ENCODE data around the gene SNUPN. TPM values are rescaled to one million over a fixed set of nuclear protein-coding genes. Genes with fewer than 3 reads are reported as not detected.

SNUPN gene
- polyA plus RNA-seq, 1 of the 3 experiments (the other 2 are of a cell fraction) = 31.7 TPM

DNA sequence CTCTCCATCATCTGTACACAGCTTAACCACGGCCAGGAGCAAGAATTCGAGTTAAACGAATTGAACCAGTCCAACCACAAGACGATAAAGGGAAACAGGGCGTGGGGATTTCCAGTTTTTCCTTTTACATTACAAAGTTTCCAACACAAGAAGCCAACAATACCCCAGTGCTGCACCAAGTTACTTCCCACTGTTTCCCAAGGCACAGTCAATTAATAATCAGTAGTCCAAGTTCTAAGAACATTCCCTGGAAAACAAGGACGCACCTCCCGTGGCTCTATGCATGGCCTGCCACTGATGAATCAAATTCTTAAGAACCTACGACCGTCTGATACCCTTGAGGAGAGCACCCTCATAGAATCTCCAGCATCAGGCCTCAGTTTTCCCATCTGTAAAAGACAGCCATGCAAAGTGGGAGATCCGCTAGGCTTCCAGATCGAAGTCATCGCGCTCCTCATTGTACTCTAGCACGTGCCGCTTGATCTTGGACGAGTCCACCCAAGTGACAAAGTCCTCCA is 13.7 kb upstream of the SNUPN start:
- no peaks in the 10 kb centered on the region for H3K9me2 ChIP-seq
- ChIA-PET POLR2A (interaction anchor here (0.6 to 2.5 kb wide), 11 partner anchors 8 to 271 kb away, joined by 3 to 31 read pairs (median 6); partner anchors contain the start of genes MAN2C1, PTPN9, SIN3A and SNUPN), CTCF (interaction anchor here (0.9 to 4.0 kb wide), 10 partner anchors 8 to 271 kb away, joined by 3 to 27 read pairs (median 4); partner anchors contain the start of genes MAN2C1, PTPN9, SNUPN and SNX33)
- H3K27ac ChIP-seq (ENCODE audit: low read depth in 2 of 2, low read length in 1 of 2) = peak overlapping the region; percentile 85 to 87
- H3K4me3 ChIP-seq (ENCODE audit: low read depth in 2 of 2, low read length in 1 of 2) = peak overlapping the region; percentile 71 to 76
- no peaks in the 10 kb centered on the region for H3K27me3 ChIP-seq (ENCODE audit: insufficient read depth)
- no peak for TF ChIP-seq JUND (IDR thresholded peaks at IDR 0.05)
- TF ChIP-seq, protein P1, sequence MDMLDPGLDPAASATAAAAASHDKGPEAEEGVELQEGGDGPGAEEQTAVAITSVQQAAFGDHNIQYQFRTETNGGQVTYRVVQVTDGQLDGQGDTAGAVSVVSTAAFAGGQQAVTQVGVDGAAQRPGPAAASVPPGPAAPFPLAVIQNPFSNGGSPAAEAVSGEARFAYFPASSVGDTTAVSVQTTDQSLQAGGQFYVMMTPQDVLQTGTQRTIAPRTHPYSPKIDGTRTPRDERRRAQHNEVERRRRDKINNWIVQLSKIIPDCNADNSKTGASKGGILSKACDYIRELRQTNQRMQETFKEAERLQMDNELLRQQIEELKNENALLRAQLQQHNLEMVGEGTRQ (IDR thresholded peaks at IDR 0.05; ENCODE audit: borderline replicate concordance, low read depth, low read length) = no peak
- DNase-seq = no peak
- H3K4me2 ChIP-seq = peak overlapping the region; percentile 91
- peaks cover 20% of the 10 kb centered on the region for H4K20me1 ChIP-seq (ENCODE audit: insufficient read depth)
- no peaks in the 10 kb centered on the region for H3K9me3 ChIP-seq
- no peak overlapping the region for H2AFZ ChIP-seq (ENCODE audit: low read depth)
- peaks cover 49% of the 10 kb centered on the region for H3K79me2 ChIP-seq (ENCODE audit: insufficient read depth)
- H3K4me1 ChIP-seq (ENCODE audit: control insufficient read depth in 1 of 2, insufficient read depth in 2 of 2, low read depth in 1 of 2, low read length in 1 of 2) = peaks cover 11% of the 10 kb centered on the region in 2 experiments; a peak in 2 of 4 replicates
- H3K9ac ChIP-seq = peak overlapping the region; percentile 83
- H3K36me3 ChIP-seq (replicated peaks in 1 of 2; ENCODE audit: control insufficient read depth in 1 of 2, insufficient read depth in 2 of 2, low read length in 1 of 2) = peaks cover 0 to 5% of the 10 kb centered on the region in 2 experiments
- H3F3A ChIP-seq (replicated peaks; ENCODE audit: insufficient read depth) = peaks cover 31% of the 10 kb centered on the region
- WGBS (ENCODE audit: low lambda C conversion rate) = 4% methylated on average over 16 of the region's 16 CpGs

GRCh38 chr15:75637245-75638009 is 11.9 kb upstream of the SNUPN start:
- H3K9ac ChIP-seq = peak overlapping the region; percentile 83
- DNase-seq = no peak
- CTCF ChIA-PET = interaction anchor here (1.1 to 1.5 kb wide), 4 partner anchors 10 to 16 kb away, joined by 3 to 9 read pairs (median 7); partner anchors contain the start of genes SNUPN and SNX33
- peaks cover 49% of the 10 kb centered on the region for H3K79me2 ChIP-seq (ENCODE audit: insufficient read depth)
- POLR2A ChIA-PET = interaction anchor here (1.4 kb wide), 1 partner anchor 12 kb away, joined by 4 read pairs; the partner anchor contains the start of gene SNUPN
- peaks cover 21% of the 10 kb centered on the region for H3F3A ChIP-seq (replicated peaks; ENCODE audit: insufficient read depth)
- peaks cover 11% of the 10 kb centered on the region in 2 experiments; a peak in 2 of 4 replicates for H3K4me1 ChIP-seq (ENCODE audit: control insufficient read depth in 1 of 2, insufficient read depth in 2 of 2, low read depth in 1 of 2, low read length in 1 of 2)
- H4K20me1 ChIP-seq (ENCODE audit: insufficient read depth) = peaks cover 20% of the 10 kb centered on the region
- H2AFZ ChIP-seq (ENCODE audit: low read depth) = no peak overlapping the region
- no peaks in the 10 kb centered on the region for H3K9me2 ChIP-seq
- 71% methylated on average over 4 of the region's 4 CpGs for WGBS (ENCODE audit: low lambda C conversion rate)
- peak overlapping the region; percentile 91 for H3K4me2 ChIP-seq
- H3K27ac ChIP-seq (ENCODE audit: low read depth in 2 of 2, low read length in 1 of 2) = peak overlapping the region in 1 of 2 experiments; percentile 87; a peak in 1 of 4 replicates
- H3K4me3 ChIP-seq (ENCODE audit: low read depth in 2 of 2, low read length in 1 of 2) = peak overlapping the region; percentile 71 to 76; a peak in 3 of 4 replicates
- TF ChIP-seq CTCF (IDR thresholded peaks at IDR 0.05) (no peak), GABPA (IDR thresholded peaks at IDR 0.05; ENCODE audit: low read depth) (no peak), MEF2A (IDR thresholded peaks at IDR 0.05; ENCODE audit: borderline replicate concordance, low read depth) (no peak)
- no peaks in the 10 kb centered on the region for H3K27me3 ChIP-seq (ENCODE audit: insufficient read depth)
- H3K36me3 ChIP-seq (replicated peaks in 1 of 2; ENCODE audit: control insufficient read depth in 1 of 2, insufficient read depth in 2 of 2, low read length in 1 of 2) = peaks cover 0 to 5% of the 10 kb centered on the region in 2 experiments
- H3K9me3 ChIP-seq = no peaks in the 10 kb centered on the region

Measured in SK-N-SH (cell line).